H1 (cell line): ENCODE data around the gene DOP1A. TPM values are rescaled to one million over a fixed set of nuclear protein-coding genes. Genes with fewer than 3 reads are reported as not detected.

Source experiments
- polyA plus RNA-seq, 7 experiments: library from polyadenylated mRNA; depleted of rRNA in 3 of 7; stranded (reverse) in 5 of 7; unstranded in 2 of 7; fragments of >200 nt in 5 of 7; fragments of 200-250 nt in 2 of 7; gene quantifications; 1 replicate in 5 of 7; 2 replicates in 1 of 7; 4 replicates in 1 of 7; pipeline versions ENCODE4 v1.2.1 to v1.2.3, GENCODE V29; 2011 to 2013; ENCODE audit warnings: missing spikeins in 2 of 7, mixed read lengths in 2 of 7
- total RNA-seq: library from RNA; stranded (reverse); fragmentation: NEBNext Ultra II Directional; extraction: Animal tissue kit (Norgen Biotek cat#: 25700); gene quantifications from 2 replicates; pipeline ENCODE4 v1.2.1, GENCODE V29; 2021

DOP1A gene
- total and polyA plus RNA-seq, 2 of the 8 experiments (the other 6 are each of a cell fraction or from before 2014, with no cell fraction given) = 7.5 to 14.7 TPM

Other genes with a start within 250 kb of the DOP1A start
- 16.3 and 17.8 TPM in 2 replicates for gene UBE3D, start 1.8 kb upstream of the DOP1A start, total RNA-seq
- gene UBE3D, start 1.8 kb upstream of the DOP1A start, polyA plus RNA-seq (2011; rRNA removed) = 4.7 and 5.7 TPM in 2 replicates
- 55.2 and 60.5 TPM in 2 replicates for gene PGM3, start 125.6 kb downstream of the DOP1A start, total RNA-seq
- 6.5 and 14.5 TPM in 2 replicates for gene PGM3, start 125.6 kb downstream of the DOP1A start, polyA plus RNA-seq (2011; rRNA removed)
- gene RWDD2A, start 125.7 kb downstream of the DOP1A start, total RNA-seq = 3.3 and 3.6 TPM in 2 replicates
- gene RWDD2A, start 125.7 kb downstream of the DOP1A start, polyA plus RNA-seq (2011; rRNA removed) = 1.5 and 2.1 TPM in 2 replicates